Adipocyte (in vitro differentiated cells): ENCODE results near the gene TMEM143.

Source experiments
- DNase-seq: peaks from one replicate; pipeline ENCODE4 v3.0.0-alpha.2; 2015; ENCODE audit warnings: low read depth
- H3K27me3 ChIP-seq: replicated peaks from 2 replicates; pipeline ENCODE4 v1.7.0; 2013; ENCODE audit warnings: mild to moderate bottlenecking, low read length, moderate library complexity; ENCODE audit not compliant: control insufficient read depth, insufficient read depth
- H3K36me3 ChIP-seq: 2 replicates; pipeline ENCODE4 v1.7.0; 2013; ENCODE audit warnings: low read length, mild to moderate bottlenecking, moderate library complexity; ENCODE audit not compliant: control insufficient read depth, insufficient read depth, severe bottlenecking
- H3K4me1 ChIP-seq: 2 replicates; pipeline ENCODE4 v1.7.0; 2013; ENCODE audit warnings: mild to moderate bottlenecking, low read length, moderate library complexity; ENCODE audit not compliant: control insufficient read depth, insufficient read depth
- H3K4me3 ChIP-seq: 2 replicates; pipeline ENCODE4 v1.7.0; 2013; ENCODE audit warnings: mild to moderate bottlenecking, low read length, moderate library complexity
- H3K9ac ChIP-seq: 2 replicates; pipeline ENCODE4 v1.7.0; 2013; ENCODE audit warnings: mild to moderate bottlenecking, low read length, moderate library complexity
- H3K9me3 ChIP-seq: 2 replicates; pipeline ENCODE4 v1.7.0; 2013; ENCODE audit warnings: mild to moderate bottlenecking, low read length, moderate library complexity; ENCODE audit not compliant: control insufficient read depth

Gene TMEM143

DNA sequence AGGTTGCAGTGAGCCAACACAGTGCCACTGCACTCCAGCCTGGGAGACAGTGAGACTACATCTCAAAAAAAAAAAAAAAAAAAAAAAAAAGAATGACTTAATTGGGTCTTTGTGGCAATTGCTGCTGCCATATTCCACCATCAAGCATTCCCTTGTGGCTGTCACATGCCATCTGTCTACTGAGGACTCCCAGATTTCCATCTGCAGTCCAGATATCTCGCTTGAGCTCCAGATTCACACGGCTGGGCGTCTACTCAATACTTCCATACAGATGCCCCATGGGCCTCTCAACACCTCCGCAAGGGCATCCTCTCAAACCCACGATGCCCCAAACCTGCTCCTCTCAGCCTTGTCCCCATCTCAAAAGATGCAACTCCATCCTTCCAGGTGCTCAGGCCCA, 12.9 kb downstream of the TMEM143 start:
- Histone ChIP-seq H3K36me3 (no peaks in the 10 kb centered on the region), H3K4me1 (no peaks in the 10 kb centered on the region), H3K27me3 (no peaks in the 10 kb centered on the region), H3K9ac (no peak overlapping the region), H3K4me3 (no peak overlapping the region), H3K9me3 (no peaks in the 10 kb centered on the region)
- DNase-seq, result no peak

DNA sequence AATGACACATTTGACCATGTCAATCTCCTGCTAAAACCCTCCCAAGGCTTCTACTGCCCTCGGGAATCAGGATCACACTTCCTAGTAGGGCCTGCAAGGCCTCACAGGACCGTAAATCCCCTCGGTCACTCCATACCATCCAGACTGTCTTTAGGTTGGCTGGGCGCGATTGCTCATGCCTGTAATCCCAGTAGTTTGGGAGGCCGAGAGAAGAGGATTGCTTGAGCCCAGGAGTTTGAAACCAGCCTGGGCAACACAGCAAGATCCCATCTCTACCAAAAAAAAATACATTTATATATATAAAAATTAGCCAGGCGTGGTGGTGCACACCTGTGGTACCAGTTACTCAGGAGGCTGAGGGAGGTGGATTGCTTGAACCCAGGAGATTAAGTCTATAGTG, 15.0 kb downstream of the TMEM143 start:
- DNase-seq, result no peak
- H3K4me1 ChIP-seq, result no peaks in the 10 kb centered on the region
- H3K27me3 ChIP-seq, result no peaks in the 10 kb centered on the region
- no peak overlapping the region for H3K4me3 ChIP-seq
- no peaks in the 10 kb centered on the region for H3K9me3 ChIP-seq
- H3K36me3 ChIP-seq, result no peaks in the 10 kb centered on the region
- no peak overlapping the region for H3K9ac ChIP-seq

GRCh38 chr19:48348045-48348444, 15.7 kb downstream of the TMEM143 start:
- Histone ChIP-seq H3K27me3 (no peaks in the 10 kb centered on the region), H3K4me3 (no peak overlapping the region), H3K9ac (no peak overlapping the region), H3K4me1 (no peaks in the 10 kb centered on the region), H3K9me3 (no peaks in the 10 kb centered on the region), H3K36me3 (no peaks in the 10 kb centered on the region)
- no peak for DNase-seq

- no peaks in the 10 kb centered on the region for H3K9me3 ChIP-seq
- no peaks in the 10 kb centered on the region for H3K27me3 ChIP-seq
- DNase-seq, result no peak
- peaks cover 2% of the 10 kb centered on the region for H3K36me3 ChIP-seq
- H3K4me3 ChIP-seq, result no peak overlapping the region
- H3K9ac ChIP-seq, result no peak overlapping the region
- no peaks in the 10 kb centered on the region for H3K4me1 ChIP-seq
Observed at GRCh38 chr19:48346191-48346590, 17.5 kb downstream of the TMEM143 start.

GRCh38 chr19:48344892-48345291, 18.8 kb downstream of the TMEM143 start:
- H3K4me3 ChIP-seq, result no peak overlapping the region
- no peak overlapping the region for H3K9ac ChIP-seq
- no peak for DNase-seq
- H3K4me1 ChIP-seq, result no peaks in the 10 kb centered on the region
- peaks cover 2% of the 10 kb centered on the region for H3K36me3 ChIP-seq
- H3K9me3 ChIP-seq, result no peaks in the 10 kb centered on the region
- H3K27me3 ChIP-seq, result no peaks in the 10 kb centered on the region

- H3K27me3 ChIP-seq, result no peaks in the 10 kb centered on the region
- H3K36me3 ChIP-seq, result peaks cover 2% of the 10 kb centered on the region
- no peak overlapping the region for H3K4me3 ChIP-seq
- no peak overlapping the region for H3K9ac ChIP-seq
- H3K4me1 ChIP-seq, result no peaks in the 10 kb centered on the region
- H3K9me3 ChIP-seq, result no peaks in the 10 kb centered on the region
- no peak for DNase-seq
Observed at GRCh38 chr19:48342841-48343540, 20.7 kb downstream of the TMEM143 start.

DNA sequence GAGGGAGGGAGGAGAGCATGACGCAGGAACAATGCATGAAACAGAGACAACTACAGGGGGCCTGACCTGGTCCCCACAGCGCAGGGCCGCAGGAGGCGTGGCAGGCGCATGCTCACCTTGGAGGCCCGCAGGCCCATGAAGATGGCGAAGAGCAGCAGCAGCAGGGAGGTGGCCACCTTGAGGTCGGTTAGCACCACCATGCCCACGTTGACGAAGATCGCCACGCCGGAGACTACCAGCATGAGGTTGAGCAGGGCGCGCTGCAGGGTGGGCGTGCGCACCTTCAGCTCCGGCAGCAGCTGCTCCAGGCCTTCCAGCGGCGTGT, 21.4 kb downstream of the TMEM143 start:
- DNase-seq, result no peak
- Histone ChIP-seq H3K4me1 (no peaks in the 10 kb centered on the region), H3K4me3 (no peak overlapping the region), H3K27me3 (no peaks in the 10 kb centered on the region), H3K36me3 (peaks cover 2% of the 10 kb centered on the region), H3K9ac (no peak overlapping the region), H3K9me3 (no peaks in the 10 kb centered on the region)

DNA sequence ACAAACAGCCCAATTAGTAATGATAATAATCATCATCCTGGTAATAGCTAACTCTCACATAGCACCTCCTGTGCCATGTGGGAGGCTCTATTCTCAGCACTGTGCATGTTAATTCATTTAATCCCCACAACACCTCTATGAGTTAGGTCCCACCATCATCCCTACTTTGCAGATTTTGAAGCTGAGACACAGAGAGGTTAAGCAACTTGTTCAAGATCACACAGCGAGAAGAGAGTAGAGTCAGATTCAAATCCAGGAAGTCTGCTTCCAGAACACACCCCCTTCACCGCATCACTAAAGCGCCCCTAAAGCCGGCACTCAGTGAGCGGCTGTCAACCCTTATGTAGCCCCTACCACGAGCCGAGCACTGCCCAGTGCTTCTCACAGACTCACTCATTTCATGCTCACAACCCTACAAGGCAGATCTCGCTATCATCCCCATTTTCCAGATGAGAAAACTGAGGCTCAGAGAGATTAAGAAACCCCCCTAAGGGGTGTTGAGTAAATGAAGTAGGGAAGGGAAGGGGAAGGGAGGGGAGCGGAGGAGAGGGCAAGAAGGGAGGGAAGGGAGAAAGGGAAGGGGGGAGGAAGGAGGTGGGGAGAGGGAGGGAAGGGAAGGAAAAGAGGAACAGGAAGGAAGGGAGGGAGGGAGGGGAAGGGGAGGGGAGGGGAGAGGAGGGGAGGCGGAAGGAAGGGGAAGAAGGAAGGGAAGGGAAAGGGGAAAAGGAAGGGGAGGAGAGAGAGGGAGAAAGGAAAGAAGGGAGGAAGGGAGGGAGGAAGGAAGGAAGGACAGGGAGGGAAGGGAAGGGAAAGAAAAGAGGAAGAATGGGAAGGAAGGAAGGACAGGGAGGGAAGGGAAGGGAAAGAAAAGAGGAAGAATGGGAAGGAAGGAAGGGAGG, 22.0 kb downstream of the TMEM143 start:
- Histone ChIP-seq H3K36me3 (peaks cover 2% of the 10 kb centered on the region), H3K9me3 (no peaks in the 10 kb centered on the region), H3K4me3 (no peak overlapping the region), H3K9ac (no peak overlapping the region), H3K27me3 (no peaks in the 10 kb centered on the region), H3K4me1 (no peaks in the 10 kb centered on the region)
- no peak for DNase-seq

- H3K9me3 ChIP-seq, result no peaks in the 10 kb centered on the region
- H3K27me3 ChIP-seq, result no peaks in the 10 kb centered on the region
- H3K4me3 ChIP-seq, result no peak overlapping the region
- H3K9ac ChIP-seq, result no peak overlapping the region
- H3K36me3 ChIP-seq, result peaks cover 2% of the 10 kb centered on the region
- no peak for DNase-seq
- no peaks in the 10 kb centered on the region for H3K4me1 ChIP-seq
Observed at GRCh38 chr19:48340995-48341394, 22.7 kb downstream of the TMEM143 start.

GRCh38 chr19:48338802-48339503, 24.8 kb downstream of the TMEM143 start:
- no peaks in the 10 kb centered on the region for H3K27me3 ChIP-seq

GRCh38 chr19:48338253-48338755, 25.4 kb downstream of the TMEM143 start:
- Histone ChIP-seq H3K27me3 (no peaks in the 10 kb centered on the region), H3K4me3 (no peak overlapping the region), H3K36me3 (peaks cover 2% of the 10 kb centered on the region), H3K9ac (no peak overlapping the region), H3K9me3 (no peaks in the 10 kb centered on the region), H3K4me1 (peaks cover 4% of the 10 kb centered on the region)
- no peak for DNase-seq

More at GRCh38 chr19:48338802-48339503, 24.8 kb downstream of the TMEM143 start:
- no peak overlapping the region for H3K9ac ChIP-seq
- H3K4me1 ChIP-seq, result no peaks in the 10 kb centered on the region
- H3K36me3 ChIP-seq, result peaks cover 2% of the 10 kb centered on the region
- no peaks in the 10 kb centered on the region for H3K9me3 ChIP-seq
- no peak overlapping the region for H3K4me3 ChIP-seq
- DNase-seq, result no peak
